Omental fat pad (tissue), 4 donors: ENCODE measurements around the gene CBX1. TPM values are rescaled to one million over a fixed set of nuclear protein-coding genes. Genes with fewer than 3 reads are reported as not detected.

Source experiments
- ATAC-seq: fragments of 150-250 bp; one replicate; pipeline ENCODE4 v1.9.1; 2016; ENCODE audit warnings: mild to moderate bottlenecking, moderate library complexity; ENCODE audit not compliant: low FRiP score
- DNase-seq: peaks from one replicate; pipeline ENCODE4 v3.0.0-alpha.2; 2019; ENCODE audit warnings: low spot score
- CTCF ChIP-seq, 3 donors: fragments of 450-650 bp; IDR thresholded peaks; one replicate each; pipeline ENCODE4 v1.5.1; 2016 to 2017; ENCODE audit warnings: antibody characterized with exemption in 3 of 3, mild to moderate bottlenecking in 3 of 3, moderate library complexity in 2 of 3
- total RNA-seq, 4 donors: library from RNA; depleted of rRNA; stranded (reverse); fragments of >200 nt; gene quantifications; one replicate each; pipeline ENCODE4 v1.1.0, GENCODE V29; 2016

CBX1 gene
- 10 to 100 TPM; 16.0 to 28.9 (median 24.1) TPM for total RNA-seq

DNA sequence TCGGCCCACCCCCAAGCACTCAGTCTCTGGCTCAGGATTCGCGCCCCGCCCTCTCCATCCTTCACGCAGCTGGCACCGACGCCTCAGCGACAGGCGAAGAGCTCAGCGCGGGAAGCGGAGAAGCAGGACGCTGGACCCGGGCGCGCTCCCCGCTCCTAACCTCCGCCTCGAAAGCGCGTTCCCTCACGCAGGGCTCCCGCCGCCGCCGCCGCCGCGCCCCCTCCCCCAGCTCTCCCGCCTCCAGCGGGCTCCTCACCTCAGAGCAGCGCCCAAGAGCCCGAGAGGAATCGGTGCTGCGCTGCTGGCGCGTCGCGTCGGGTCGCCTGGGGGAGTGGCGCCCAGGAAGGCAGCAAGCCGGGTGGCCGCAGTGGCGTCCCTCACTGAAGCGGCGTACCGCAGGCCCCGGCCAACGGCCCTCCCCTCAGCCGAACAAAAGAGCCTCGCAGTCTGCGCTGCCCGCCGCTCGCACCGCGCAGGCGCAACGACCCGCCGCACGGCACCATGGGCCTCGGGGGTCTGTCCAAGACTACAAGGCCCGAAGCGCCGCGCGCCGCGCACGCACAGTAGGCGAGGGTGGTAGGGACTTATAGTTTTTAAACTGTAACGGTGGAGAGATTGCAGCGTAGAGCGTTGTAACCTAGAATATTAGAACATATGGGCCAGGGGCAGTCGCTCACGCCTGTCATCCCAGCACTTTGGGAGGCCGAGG is at the start of gene CBX1:
Gene CBX1 (minus strand): TSS at position 467 of the 709 bp plus-strand sequence. CDS start 24,474 bp downstream, outside the sequence.
- ATAC-seq (peak; percentile 76), DNase-seq (peak; percentile 48)
- TF ChIP-seq CTCF (IDR thresholded peaks at IDR 0.05): no peak

DNA sequence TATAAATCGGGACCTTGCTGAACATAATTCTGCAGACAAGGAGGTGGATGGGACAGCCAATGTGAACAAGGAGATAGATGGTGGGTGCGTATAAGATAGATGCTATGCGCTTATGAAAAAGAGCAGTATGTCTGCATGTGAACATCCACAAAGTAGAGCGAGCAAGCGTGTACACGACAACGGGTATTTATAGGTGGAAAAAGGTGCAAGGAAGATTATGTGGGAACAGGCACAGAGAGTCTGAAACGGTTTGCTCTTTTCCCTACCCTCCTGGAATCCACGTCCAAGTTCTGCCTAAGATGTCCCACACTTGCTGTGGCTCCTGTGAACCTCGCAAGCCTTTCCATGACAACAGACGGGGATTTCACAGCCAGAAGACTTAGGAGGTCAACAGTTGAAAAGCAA is 49.3 kb upstream of the CBX1 start:
- DNase-seq: no peak
- ATAC-seq: no peak
- no peak for TF ChIP-seq CTCF (IDR thresholded peaks at IDR 0.05)

DNA sequence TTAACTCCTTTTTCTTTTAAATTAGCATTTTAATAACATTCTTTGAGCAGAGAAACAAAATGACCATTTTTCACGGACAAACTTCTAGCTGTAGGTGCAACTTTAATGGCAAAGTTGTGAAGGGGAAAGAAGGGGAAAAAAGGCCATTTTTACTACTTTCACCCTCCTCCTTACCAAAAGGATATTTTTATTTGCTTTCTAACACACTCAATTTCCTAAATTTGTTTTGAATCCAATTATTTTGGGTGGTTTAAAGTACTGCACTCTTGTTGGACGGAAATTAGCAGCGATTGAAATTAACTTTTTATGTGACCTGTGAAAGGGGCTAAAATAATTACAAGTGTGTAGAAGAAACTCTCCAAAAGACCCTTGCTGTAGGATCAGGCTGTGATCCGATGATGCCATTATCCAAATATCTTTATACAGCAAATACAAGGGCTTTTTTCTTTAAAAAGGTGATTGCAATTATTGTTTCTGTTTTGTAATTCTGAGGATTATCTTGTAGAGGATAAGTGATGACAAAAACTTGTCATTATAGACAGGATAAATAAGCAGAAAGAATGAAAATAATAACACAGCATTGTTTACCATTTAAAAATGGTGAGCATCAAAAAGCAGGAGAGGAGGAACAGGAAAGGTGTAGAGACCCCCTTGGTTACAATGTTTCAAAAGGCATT is 48.6 kb upstream of the CBX1 start:
- ATAC-seq: no peak
- TF ChIP-seq CTCF (IDR thresholded peaks at IDR 0.05): no peak
- DNase-seq: no peak

- ATAC-seq (no peak), DNase-seq (no peak)
- no peak for TF ChIP-seq CTCF (IDR thresholded peaks at IDR 0.05)
These were observed 47.8 kb upstream of the CBX1 start for GRCh38 chr17:48148854-48149786.

DNA sequence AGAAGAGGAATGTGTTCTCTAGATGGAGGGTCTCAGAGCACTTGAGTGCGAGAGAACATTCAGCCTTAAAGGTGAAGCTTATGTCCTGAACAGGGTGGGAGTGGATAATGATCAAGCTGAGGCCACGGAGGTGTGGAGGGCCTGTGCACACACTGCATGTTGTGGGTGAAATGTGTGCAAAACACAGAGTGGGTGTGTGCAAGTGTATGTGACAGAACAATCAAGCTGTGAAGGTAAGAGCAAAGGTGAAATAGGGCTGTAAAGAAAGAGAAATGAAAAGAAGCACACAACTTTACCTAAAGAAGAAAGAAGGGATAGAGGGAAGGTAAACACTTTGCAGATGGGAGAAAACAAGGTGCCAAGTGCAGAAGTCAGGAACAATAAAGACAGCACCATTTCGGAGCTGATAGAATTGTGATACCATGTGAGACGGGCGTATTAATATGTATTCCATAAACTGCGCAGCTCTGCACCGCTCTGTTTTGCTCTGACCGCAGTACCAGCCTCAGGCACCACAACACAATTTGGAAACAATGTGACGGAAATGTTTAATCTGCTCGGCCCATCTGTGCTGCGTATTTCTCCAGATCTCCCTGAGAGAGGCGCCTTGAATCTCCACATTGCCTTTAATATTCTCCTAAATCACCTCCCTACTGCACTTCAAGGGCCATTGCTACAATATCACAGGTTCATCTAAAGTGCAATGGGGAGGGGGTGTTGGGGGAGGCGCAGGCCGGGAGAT is 46.9 kb upstream of the CBX1 start:
- DNase-seq (no peak), ATAC-seq (no peak)
- TF ChIP-seq CTCF (IDR thresholded peaks at IDR 0.05): no peak

DNA sequence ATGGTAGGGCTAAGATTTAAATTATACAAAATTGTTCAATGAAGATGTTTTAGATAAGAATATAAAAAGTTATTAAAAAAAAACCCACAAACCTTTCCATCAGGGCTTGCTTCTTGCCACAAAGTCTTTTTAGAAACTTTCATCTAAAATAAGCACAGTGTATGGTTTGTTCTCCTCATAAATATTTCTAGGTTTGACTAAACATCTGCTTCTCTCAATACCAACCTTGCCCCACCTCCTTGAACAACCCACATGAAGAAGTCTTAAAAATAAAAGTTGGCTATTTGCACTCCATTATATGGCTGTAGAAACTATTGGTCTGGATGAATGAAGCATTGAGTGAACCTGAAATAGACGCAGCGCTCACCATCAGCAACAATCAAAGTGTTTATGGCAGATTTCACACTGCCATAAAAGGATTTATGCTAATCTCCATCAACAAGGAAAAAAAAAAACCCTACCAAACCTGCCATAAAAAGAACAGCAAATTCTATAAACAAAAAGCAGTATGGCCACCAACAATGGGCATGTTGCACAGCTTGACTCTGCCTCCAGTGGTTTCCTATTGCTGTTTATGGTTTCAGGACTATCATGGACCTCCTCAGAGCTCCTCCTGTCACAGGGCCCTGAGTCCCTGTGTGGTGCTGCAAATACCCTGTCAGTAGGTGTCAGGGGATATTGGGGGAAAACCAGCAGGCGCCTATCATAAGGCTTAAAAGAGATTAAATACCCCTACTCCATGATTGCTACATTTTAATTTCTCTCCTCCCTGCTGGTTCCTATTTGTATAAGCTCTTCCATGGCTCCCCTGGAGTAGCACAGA is 43.9 kb upstream of the CBX1 start:
- DNase-seq (no peak), ATAC-seq (no peak)
- no peak for TF ChIP-seq CTCF (IDR thresholded peaks at IDR 0.05)
